ENCODE results near the gene DNAH2. TPM values are rescaled to one million over a fixed set of nuclear protein-coding genes. Genes with fewer than 3 reads are reported as not detected.

Gene DNAH2
- total RNA-seq, 4 donors from 2014 or later, result under 0.01 to 1.4 (median under 0.01) TPM

- no peak overlapping the region for H3K4me3 ChIP-seq
- H3K27ac ChIP-seq, result no peak overlapping the region
- TF ChIP-seq CTCF (IDR thresholded peaks at IDR 0.05), result no peak
- no peak for TF ChIP-seq EP300 (IDR thresholded peaks at IDR 0.05)
- no peak for TF ChIP-seq POLR2A (IDR thresholded peaks at IDR 0.05)
- DNase-seq (ENCODE audit: low spot score in 2 of 2), result no peak
- H3K27me3 ChIP-seq, result peaks cover 0 to 1% of the 10 kb centered on the region in 2 donors
- H3K4me1 ChIP-seq, result no peaks in the 10 kb centered on the region
- no peaks in the 10 kb centered on the region for H3K9me3 ChIP-seq
- WGBS, 2 donors, result 85 to 86% methylated on average over 13 of the region's 13 CpGs
- no peaks in the 10 kb centered on the region for H3K36me3 ChIP-seq
These were observed 80.4 kb downstream of the DNAH2 start for GRCh38 chr17:7797976-7798375.

- H3K27ac ChIP-seq, result no peak overlapping the region
- no peaks in the 10 kb centered on the region for H3K4me1 ChIP-seq
- H3K36me3 ChIP-seq, result no peaks in the 10 kb centered on the region
- H3K27me3 ChIP-seq, result peaks cover 0 to 5% of the 10 kb centered on the region in 2 donors
- H3K9me3 ChIP-seq, result no peaks in the 10 kb centered on the region
- DNase-seq (ENCODE audit: low spot score in 2 of 2), result no peak
- TF ChIP-seq CTCF (IDR thresholded peaks at IDR 0.05), result no peak
- no peak for TF ChIP-seq POLR2A (IDR thresholded peaks at IDR 0.05)
- TF ChIP-seq EP300 (IDR thresholded peaks at IDR 0.05), result no peak
- 61 to 72% methylated on average over 4 to 13 of the region's 13 CpGs for WGBS, 2 donors
- no peak overlapping the region for H3K4me3 ChIP-seq
These were observed 81.3 kb downstream of the DNAH2 start for GRCh38 chr17:7798839-7799238.

GRCh38 chr17:7803981-7804380 lies 86.4 kb downstream of the DNAH2 start:
- Histone ChIP-seq H3K9me3 (no peaks in the 10 kb centered on the region), H3K27me3 (peaks cover 0 to 10% of the 10 kb centered on the region in 2 donors), H3K4me3 (no peak overlapping the region), H3K27ac (no peak overlapping the region), H3K4me1 (no peaks in the 10 kb centered on the region), H3K36me3 (no peaks in the 10 kb centered on the region)
- DNase-seq (ENCODE audit: low spot score in 2 of 2), result no peak
- TF ChIP-seq CTCF (IDR thresholded peaks at IDR 0.05) (no peak), POLR2A (IDR thresholded peaks at IDR 0.05) (no peak), EP300 (IDR thresholded peaks at IDR 0.05) (no peak)
- WGBS, 2 donors, result 45 to 48% methylated on average over 13 of the region's 13 CpGs

- WGBS, 2 donors, result 72 to 77% methylated on average over 6 of the region's 6 CpGs
- Histone ChIP-seq H3K27ac (no peak overlapping the region), H3K27me3 (peaks cover 0 to 14% of the 10 kb centered on the region in 2 donors), H3K36me3 (no peaks in the 10 kb centered on the region), H3K9me3 (no peaks in the 10 kb centered on the region), H3K4me3 (no peak overlapping the region), H3K4me1 (no peaks in the 10 kb centered on the region)
- no peak for DNase-seq (ENCODE audit: low spot score in 2 of 2)
- TF ChIP-seq POLR2A (IDR thresholded peaks at IDR 0.05) (no peak), EP300 (IDR thresholded peaks at IDR 0.05) (no peak), CTCF (IDR thresholded peaks at IDR 0.05) (no peak)
These were observed 89.0 kb downstream of the DNAH2 start for GRCh38 chr17:7806587-7806986.

GRCh38 chr17:7807206-7807605 lies 89.7 kb downstream of the DNAH2 start:
- no peaks in the 10 kb centered on the region for H3K36me3 ChIP-seq
- WGBS, 2 donors, result 89 to 90% methylated on average over 21 of the region's 21 CpGs
- H3K4me3 ChIP-seq, result no peak overlapping the region
- DNase-seq (ENCODE audit: low spot score in 2 of 2), result no peak
- no peak overlapping the region for H3K27ac ChIP-seq
- H3K27me3 ChIP-seq, result peaks cover 0 to 14% of the 10 kb centered on the region in 2 donors
- H3K4me1 ChIP-seq, result no peaks in the 10 kb centered on the region
- no peaks in the 10 kb centered on the region for H3K9me3 ChIP-seq
- no peak for TF ChIP-seq CTCF (IDR thresholded peaks at IDR 0.05)
- TF ChIP-seq POLR2A (IDR thresholded peaks at IDR 0.05), result no peak
- no peak for TF ChIP-seq EP300 (IDR thresholded peaks at IDR 0.05)

All from tibial nerve (tissue), 4 donors.